ENCODE results near the gene IMP4.

IMP4 gene

GRCh38 chr2:130336150-130336876 lies 6.4 kb upstream of the IMP4 start:
- TF ChIP-seq EZH2phosphoT487 (IDR thresholded peaks at IDR 0.05; ENCODE audit: borderline replicate concordance) (no peak), CTCF (conservative IDR thresholded peaks at IDR 0.05; ENCODE audit: low read length) (no peak)
- Histone ChIP-seq H3K9me3 (ENCODE audit: insufficient read depth, low read depth, low read length) (no peaks in the 10 kb centered on the region), H3F3A (ENCODE audit: low read depth) (no peaks in the 10 kb centered on the region), H4K20me1 (ENCODE audit: insufficient read depth, low read length, poor library complexity, severe bottlenecking) (no peaks in the 10 kb centered on the region), H3K4me2 (ENCODE audit: low read depth, low read length, poor library complexity, severe bottlenecking) (no peak overlapping the region), H3K9me2 (replicated peaks; ENCODE audit: low read depth, low read length) (no peaks in the 10 kb centered on the region), H3K27me3 (ENCODE audit: insufficient read depth, low read length, poor library complexity, severe bottlenecking) (no peaks in the 10 kb centered on the region), H3K4me3 (ENCODE audit: low read length, poor library complexity, severe bottlenecking) (no peak overlapping the region), H3K9ac (ENCODE audit: low read depth, low read length, poor library complexity, severe bottlenecking) (no peak overlapping the region), H2AFZ (ENCODE audit: low read length) (no peak overlapping the region), H3K4me1 (ENCODE audit: insufficient read depth, low read length, poor library complexity, severe bottlenecking) (peaks cover 7% of the 10 kb centered on the region), H3K79me2 (ENCODE audit: insufficient read depth, low read length) (peaks cover 9% of the 10 kb centered on the region), H3K36me3 (ENCODE audit: insufficient read depth, low read length) (peaks cover 6% of the 10 kb centered on the region; the same call in 1 of the 2 replicates)

- H3K4me2 ChIP-seq (ENCODE audit: low read depth, low read length, poor library complexity, severe bottlenecking), result no peak overlapping the region
- H2AFZ ChIP-seq (ENCODE audit: low read length), result no peak overlapping the region
These were observed 5.6 kb upstream of the IMP4 start for GRCh38 chr2:130336877-130337734.

More at GRCh38 chr2:130336877-130337734, 5.6 kb upstream of the IMP4 start:
- TF ChIP-seq EZH2phosphoT487 (IDR thresholded peaks at IDR 0.05; ENCODE audit: borderline replicate concordance) (no peak), CTCF (conservative IDR thresholded peaks at IDR 0.05; ENCODE audit: low read length) (no peak)
- Histone ChIP-seq H3K36me3 (ENCODE audit: insufficient read depth, low read length) (peaks cover 6% of the 10 kb centered on the region; the same call in 1 of the 2 replicates), H3K79me2 (ENCODE audit: insufficient read depth, low read length) (peaks cover 11% of the 10 kb centered on the region), H3F3A (ENCODE audit: low read depth) (no peaks in the 10 kb centered on the region), H4K20me1 (ENCODE audit: insufficient read depth, low read length, poor library complexity, severe bottlenecking) (no peaks in the 10 kb centered on the region), H3K4me3 (ENCODE audit: low read length, poor library complexity, severe bottlenecking) (no peak overlapping the region), H3K9me2 (replicated peaks; ENCODE audit: low read depth, low read length) (no peaks in the 10 kb centered on the region), H3K4me1 (ENCODE audit: insufficient read depth, low read length, poor library complexity, severe bottlenecking) (peaks cover 8% of the 10 kb centered on the region), H3K27me3 (ENCODE audit: insufficient read depth, low read length, poor library complexity, severe bottlenecking) (no peaks in the 10 kb centered on the region), H3K9ac (ENCODE audit: low read depth, low read length, poor library complexity, severe bottlenecking) (no peak overlapping the region), H3K9me3 (ENCODE audit: insufficient read depth, low read depth, low read length) (no peaks in the 10 kb centered on the region)

All from Loucy (cell line).